Karpas-422 (cell line): Measurements from ENCODE around the gene TMEM26. TPM values are rescaled to one million over a fixed set of nuclear protein-coding genes. Genes with fewer than 3 reads are reported as not detected.

ENCODE experiments used
- DNase-seq: peaks from one replicate; pipeline ENCODE4 v3.0.0-alpha.2; 2015
- H2AFZ ChIP-seq: fragments of 200-600 bp; sonication (generic); 2 replicates; pipeline ENCODE4 v1.6.1; 2014; ENCODE audit warnings: antibody characterized with exemption, low read length, mixed read lengths
- H3K27ac ChIP-seq: fragments of 200-600 bp; sonication (generic); 2 replicates; pipeline ENCODE4 v1.5.1; 2014; ENCODE audit warnings: mild to moderate bottlenecking, low read length, moderate library complexity
- H3K27me3 ChIP-seq: fragments of 200-600 bp; sonication (generic); 2 replicates; pipeline ENCODE4 v1.6.1; 2014; ENCODE audit warnings: low read length, mixed read lengths
- H3K36me3 ChIP-seq: fragments of 200-600 bp; sonication (generic); 2 replicates; pipeline ENCODE4 v1.6.1; 2014; ENCODE audit warnings: low read length, mixed read lengths; ENCODE audit not compliant: insufficient read depth
- H3K4me1 ChIP-seq: fragments of 200-600 bp; sonication (generic); 2 replicates; pipeline ENCODE4 v1.6.1; 2014; ENCODE audit warnings: mild to moderate bottlenecking, low read length, mixed read lengths
- H3K4me2 ChIP-seq: fragments of 200-600 bp; sonication (generic); 2 replicates; pipeline ENCODE4 v1.6.1; 2014; ENCODE audit warnings: low read length, low read depth, mild to moderate bottlenecking; ENCODE audit not compliant: poor library complexity, severe bottlenecking
- H3K4me3 ChIP-seq: fragments of 200-600 bp; sonication (generic); 2 replicates; pipeline ENCODE4 v1.5.1; 2014; ENCODE audit warnings: mild to moderate bottlenecking, antibody characterized with exemption, low read length, mixed read lengths
- H3K79me2 ChIP-seq: fragments of 200-600 bp; sonication (generic); 2 replicates; pipeline ENCODE4 v1.6.1; 2014; ENCODE audit warnings: mild to moderate bottlenecking, low read length, mixed read lengths
- H3K9ac ChIP-seq: fragments of 200-600 bp; sonication (generic); 2 replicates; pipeline ENCODE4 v1.6.0; 2014; ENCODE audit warnings: low read length
- H3K9me2 ChIP-seq: fragments of 200-600 bp; sonication (generic), shearing (Covaris generic); replicated peaks from 2 replicates; pipeline ENCODE4 v1.6.0; 2014; ENCODE audit warnings: mild to moderate bottlenecking, low read length, moderate library complexity; ENCODE audit not compliant: insufficient read depth
- H3K9me3 ChIP-seq: fragments of 300-700, 200-600 bp; sonication (generic); 2 replicates; pipeline ENCODE4 v1.6.1; 2014; ENCODE audit warnings: low read length, mixed read lengths
- H4K20me1 ChIP-seq: fragments of 200-600 bp; sonication (generic); 2 replicates; pipeline ENCODE4 v1.6.1; 2014; ENCODE audit warnings: mild to moderate bottlenecking, antibody characterized with exemption, low read length, low read depth; ENCODE audit not compliant: insufficient read depth
- total RNA-seq: library from RNA; depleted of rRNA; stranded (reverse); fragments of >200 nt; shearing (Covaris generic); gene quantifications from 2 replicates; pipeline ENCODE4 v1.2.3, GENCODE V29; 2014; ENCODE audit warnings: low replicate concordance; rRNA removed

TMEM26 gene
- total RNA-seq, 1 experiment from 2014 or later: not detected

DNA sequence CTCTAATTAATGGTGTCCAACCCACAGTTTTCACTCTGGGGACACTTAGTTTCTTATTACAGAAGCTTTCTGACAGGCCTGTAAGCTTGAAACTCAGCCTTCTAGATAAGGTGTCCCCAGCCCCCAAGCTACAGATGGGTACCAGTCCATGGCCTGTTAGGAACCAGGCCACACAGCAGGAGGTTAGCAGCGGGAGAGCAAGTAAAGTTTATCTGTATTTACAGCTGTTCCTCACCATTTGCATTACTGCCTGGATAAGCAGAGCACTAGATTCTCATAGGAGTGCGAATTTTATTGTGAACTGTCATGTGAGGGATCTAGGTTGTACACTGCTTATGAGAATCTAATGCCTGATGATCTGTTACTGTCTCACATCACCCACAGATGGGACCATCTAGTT is 93.7 kb downstream of the TMEM26 start:
- Histone ChIP-seq H3K4me2 (no peak overlapping the region), H3K4me3 (no peak overlapping the region), H3K36me3 (no peaks in the 10 kb centered on the region), H3K9me3 (no peaks in the 10 kb centered on the region), H3K9ac (no peak overlapping the region), H3K79me2 (no peaks in the 10 kb centered on the region), H3K27me3 (no peaks in the 10 kb centered on the region), H2AFZ (no peak overlapping the region), H3K4me1 (no peaks in the 10 kb centered on the region), H3K9me2 (no peaks in the 10 kb centered on the region), H4K20me1 (no peaks in the 10 kb centered on the region), H3K27ac (no peak overlapping the region)
- DNase-seq: no peak

GRCh38 chr10:61357687-61358086 is 95.5 kb downstream of the TMEM26 start:
- no peak for DNase-seq
- H3K9me3 ChIP-seq: no peaks in the 10 kb centered on the region
- no peaks in the 10 kb centered on the region for H4K20me1 ChIP-seq

More at GRCh38 chr10:61357687-61358086, 95.5 kb downstream of the TMEM26 start:
- H3K27ac ChIP-seq: no peak overlapping the region
- H3K79me2 ChIP-seq: no peaks in the 10 kb centered on the region
- no peak overlapping the region for H3K4me3 ChIP-seq
- no peaks in the 10 kb centered on the region for H3K36me3 ChIP-seq
- no peak overlapping the region for H3K9ac ChIP-seq
- no peak overlapping the region for H3K4me2 ChIP-seq
- H3K27me3 ChIP-seq: no peaks in the 10 kb centered on the region
- no peaks in the 10 kb centered on the region for H3K4me1 ChIP-seq
- H3K9me2 ChIP-seq: no peaks in the 10 kb centered on the region
- no peak overlapping the region for H2AFZ ChIP-seq

Other genes with a start within 250 kb of the TMEM26 start
- not detected in 2 replicates for gene CABCOCO1, start 209.5 kb upstream of the TMEM26 start, total RNA-seq